Measurements from ENCODE around the gene UBR1. TPM values are rescaled to one million over a fixed set of nuclear protein-coding genes. Genes with fewer than 3 reads are reported as not detected.

UBR1 gene
- total RNA-seq, result 29.1 and 35.3 TPM in 2 replicates

DNA sequence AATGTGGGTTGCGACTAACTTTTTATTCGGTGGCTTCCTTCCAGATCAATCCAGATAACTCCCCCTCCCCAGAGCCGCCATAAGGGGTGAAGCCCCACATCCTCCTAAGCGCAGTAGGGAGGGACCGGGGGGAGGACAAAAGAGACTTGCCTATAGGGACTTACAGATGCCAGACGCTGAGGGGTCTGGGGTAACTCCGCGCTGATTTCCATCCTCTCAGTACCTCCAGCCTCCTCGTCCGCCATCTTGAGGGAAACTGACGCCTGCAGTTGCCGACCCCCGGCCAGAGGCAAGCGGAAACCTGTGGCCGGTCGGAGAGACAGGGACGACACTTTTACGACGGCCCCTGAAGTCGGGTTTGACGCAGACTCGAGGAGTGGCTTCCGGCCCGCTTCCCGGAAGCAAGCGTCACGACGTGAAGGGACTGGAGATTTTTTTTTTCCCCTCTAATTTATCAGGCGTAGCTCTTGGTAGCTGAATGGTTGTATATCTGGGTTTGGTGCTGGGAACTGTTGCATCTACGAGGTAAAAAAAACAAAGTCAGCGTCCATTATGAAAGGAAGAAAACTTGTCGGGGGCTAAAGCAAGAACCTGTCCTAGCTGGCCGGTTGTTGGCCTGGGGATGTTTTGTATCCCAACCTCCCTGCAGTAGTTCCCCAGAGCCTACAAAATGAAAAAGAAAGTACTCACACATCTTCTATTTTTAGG is at the start of gene UBR1:
UBR1 (minus strand) TSS at position 261 of the 708 bp plus-strand sequence; CDS start at position 245, 16 bp downstream.
- H3K27me3 Mint-ChIP-seq (ENCODE audit: insufficient read depth), result no peaks in the 10 kb centered on the region
- intact Hi-C loops (cut with micrococcal nuclease), result loop anchor here (1.0 to 5.0 kb wide), 5 partner anchors 17 to 833 kb away; partner anchors contain the start of genes CCNDBP1, GANC, TMEM62 and TMEM87A
- H3K9me3 Mint-ChIP-seq, result no peaks in the 10 kb centered on the region

DNA sequence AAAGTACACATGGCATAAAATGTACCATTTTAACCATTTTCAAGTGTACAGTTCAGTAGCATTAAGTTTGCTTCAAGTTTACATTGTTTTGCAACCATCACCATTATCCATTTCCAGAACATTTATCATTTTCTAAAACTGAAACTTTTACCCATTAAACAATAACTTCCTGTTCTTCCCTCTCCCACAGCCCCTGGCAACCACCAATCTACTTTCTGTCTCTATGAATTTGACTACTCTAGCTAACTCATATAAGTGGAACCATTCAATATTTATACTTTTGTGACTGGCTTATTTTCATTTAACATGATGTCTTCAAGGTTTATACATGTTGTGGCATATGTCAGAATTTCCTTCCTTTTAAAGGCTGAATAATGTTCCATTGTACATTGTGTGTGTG is 47.4 kb upstream of the UBR1 start:
- no peaks in the 10 kb centered on the region for H3K27me3 Mint-ChIP-seq (ENCODE audit: insufficient read depth)
- H3K36me3 Mint-ChIP-seq (ENCODE audit: low read depth), result peaks cover 42% of the 10 kb centered on the region
- DNase-seq (ENCODE audit: low spot score), result no peak
- H3K9me3 Mint-ChIP-seq, result no peaks in the 10 kb centered on the region
- intact Hi-C loops (cut with micrococcal nuclease), result no loop called here
- peaks cover 17% of the 10 kb centered on the region for H3K4me1 Mint-ChIP-seq (ENCODE audit: low read depth)
- H3K4me3 Mint-ChIP-seq, result peak overlapping the region; percentile 52
- peak overlapping the region; percentile 31 for H3K27ac Mint-ChIP-seq

More for the DNA sequence above, at the start of gene UBR1:
- peak; percentile 87 for DNase-seq (ENCODE audit: low spot score)
- H3K36me3 Mint-ChIP-seq (ENCODE audit: low read depth), result peaks cover 24% of the 10 kb centered on the region
- peaks cover 45% of the 10 kb centered on the region for H3K4me1 Mint-ChIP-seq (ENCODE audit: low read depth)
- H3K4me3 Mint-ChIP-seq, result peak within 1 kb of the TSS; percentile 90
- H3K27ac Mint-ChIP-seq, result peak within 1 kb of the TSS; percentile 92

DNA sequence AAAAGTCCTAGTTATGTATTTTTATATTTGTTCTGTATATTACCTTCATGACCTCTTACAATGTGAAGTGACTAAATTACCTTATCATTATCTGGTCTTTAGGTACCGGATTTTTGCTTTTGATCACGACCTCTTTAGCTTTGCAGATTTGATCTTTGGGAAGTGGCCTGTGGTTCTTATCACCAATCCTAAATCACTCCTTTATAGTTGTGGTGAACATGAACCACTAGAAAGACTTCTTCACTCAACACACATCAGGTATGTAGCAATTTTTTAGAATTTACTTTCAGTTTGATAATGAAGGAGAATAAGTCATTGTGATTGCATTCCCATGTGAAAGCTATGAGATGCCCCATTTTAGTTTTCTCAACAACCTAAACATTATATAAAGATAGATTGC is 45.9 kb upstream of the UBR1 start:
- Mint-ChIP-seq H3K4me1 (ENCODE audit: low read depth) (peaks cover 17% of the 10 kb centered on the region), H3K4me3 (no peak overlapping the region), H3K9me3 (no peaks in the 10 kb centered on the region), H3K27ac (no peak overlapping the region), H3K36me3 (ENCODE audit: low read depth) (peaks cover 35% of the 10 kb centered on the region), H3K27me3 (ENCODE audit: insufficient read depth) (no peaks in the 10 kb centered on the region)
- intact Hi-C loops (cut with micrococcal nuclease), result loop anchor here (2.0 kb wide), 1 partner anchor 17 kb away; no protein-coding TSS in a partner anchor
- DNase-seq (ENCODE audit: low spot score), result no peak

DNA sequence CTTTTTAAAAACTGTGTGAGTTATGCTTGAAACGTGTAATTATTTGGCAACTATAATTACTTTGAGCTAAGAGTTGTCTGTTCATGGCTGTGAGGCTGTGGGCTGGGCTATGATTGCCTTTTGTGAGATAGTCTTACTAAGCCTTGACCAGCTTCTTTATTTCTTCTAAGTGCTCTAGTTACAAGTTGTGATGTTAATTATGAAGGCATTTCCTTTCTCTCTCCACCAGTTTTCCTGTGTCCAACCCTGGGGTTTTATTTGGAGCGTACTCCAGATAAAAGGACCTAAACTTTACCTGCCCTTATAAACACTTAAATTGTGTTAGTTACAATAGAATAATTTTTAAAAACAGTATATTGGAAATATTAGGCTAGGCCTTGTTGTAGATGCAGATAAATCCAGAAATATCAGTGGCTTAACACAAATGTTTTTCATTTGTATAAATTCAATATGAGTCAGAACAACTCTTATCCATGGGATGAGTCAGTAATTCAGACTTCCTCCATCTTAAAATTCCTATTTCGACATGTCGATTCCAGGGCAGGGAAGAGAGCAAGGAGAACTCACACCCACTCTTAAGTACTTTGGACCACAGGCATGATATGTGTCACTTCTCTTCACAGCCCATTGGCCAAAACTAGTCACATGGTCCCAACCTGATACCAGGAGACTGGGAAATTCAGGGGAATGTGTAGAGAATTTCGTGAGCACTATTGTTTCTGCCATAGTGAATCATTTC is 44.5 kb upstream of the UBR1 start:
- DNase-seq (ENCODE audit: low spot score), result no peak
- Mint-ChIP-seq H3K36me3 (ENCODE audit: low read depth) (peaks cover 35% of the 10 kb centered on the region), H3K27ac (no peak overlapping the region), H3K4me3 (no peak overlapping the region), H3K27me3 (ENCODE audit: insufficient read depth) (no peaks in the 10 kb centered on the region), H3K4me1 (ENCODE audit: low read depth) (peaks cover 17% of the 10 kb centered on the region), H3K9me3 (no peaks in the 10 kb centered on the region)
- intact Hi-C loops (cut with micrococcal nuclease), result loop anchor here (2.0 kb wide), 1 partner anchor 16 kb away; no protein-coding TSS in a partner anchor

DNA sequence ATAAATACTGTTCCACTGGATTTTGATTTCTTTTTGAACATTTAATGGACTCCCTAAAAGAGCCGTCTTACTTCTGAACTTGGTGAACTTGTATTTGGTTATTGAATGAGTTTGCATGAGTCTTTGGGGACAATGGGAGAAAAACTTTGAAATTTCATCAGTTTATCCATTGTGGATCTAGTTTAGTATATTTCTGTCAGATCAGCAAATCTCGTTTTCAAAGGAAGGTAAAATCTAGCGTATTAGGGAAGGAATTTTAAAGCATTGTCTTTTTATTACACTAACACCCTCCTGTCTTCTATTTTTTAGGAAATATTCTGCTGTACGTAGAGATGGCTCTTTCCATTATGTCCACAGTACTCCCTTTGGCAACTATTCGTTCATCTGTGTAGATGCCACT is 40.3 kb upstream of the UBR1 start:
- H3K4me3 Mint-ChIP-seq, result no peak overlapping the region
- intact Hi-C loops (cut with micrococcal nuclease), result no loop called here
- DNase-seq (ENCODE audit: low spot score), result no peak
- H3K36me3 Mint-ChIP-seq (ENCODE audit: low read depth), result peaks cover 37% of the 10 kb centered on the region
- no peaks in the 10 kb centered on the region for H3K9me3 Mint-ChIP-seq
- H3K27me3 Mint-ChIP-seq (ENCODE audit: insufficient read depth), result no peaks in the 10 kb centered on the region
- no peak overlapping the region for H3K27ac Mint-ChIP-seq
- H3K4me1 Mint-ChIP-seq (ENCODE audit: low read depth), result peaks cover 20% of the 10 kb centered on the region

DNA sequence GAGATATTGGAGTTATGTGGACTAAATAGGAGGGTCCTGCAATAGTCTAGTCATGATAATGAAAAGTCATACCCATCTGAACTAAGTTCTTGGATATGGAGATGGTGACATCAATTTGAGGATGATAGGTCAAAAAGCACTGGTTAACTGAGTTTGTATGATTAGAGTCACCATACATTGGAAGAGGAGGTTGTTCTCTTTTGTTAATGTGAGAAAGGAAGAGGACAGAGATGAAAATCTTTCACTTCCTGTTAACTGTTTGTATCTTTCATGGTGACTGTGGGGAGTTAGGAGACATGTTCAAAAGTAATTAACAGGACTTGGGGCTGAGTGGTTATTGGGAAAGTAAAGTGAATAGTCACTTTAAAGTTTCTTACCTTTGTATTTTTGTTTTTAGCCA is 38.7 kb upstream of the UBR1 start:
- Mint-ChIP-seq H3K27me3 (ENCODE audit: insufficient read depth) (no peaks in the 10 kb centered on the region), H3K4me1 (ENCODE audit: low read depth) (peaks cover 21% of the 10 kb centered on the region), H3K36me3 (ENCODE audit: low read depth) (peaks cover 44% of the 10 kb centered on the region), H3K9me3 (no peaks in the 10 kb centered on the region), H3K4me3 (no peak overlapping the region), H3K27ac (no peak overlapping the region)
- intact Hi-C loops (cut with micrococcal nuclease), result loop anchor here (2.0 kb wide), 1 partner anchor 44 kb away; no protein-coding TSS in a partner anchor
- no peak for DNase-seq (ENCODE audit: low spot score)

DNA sequence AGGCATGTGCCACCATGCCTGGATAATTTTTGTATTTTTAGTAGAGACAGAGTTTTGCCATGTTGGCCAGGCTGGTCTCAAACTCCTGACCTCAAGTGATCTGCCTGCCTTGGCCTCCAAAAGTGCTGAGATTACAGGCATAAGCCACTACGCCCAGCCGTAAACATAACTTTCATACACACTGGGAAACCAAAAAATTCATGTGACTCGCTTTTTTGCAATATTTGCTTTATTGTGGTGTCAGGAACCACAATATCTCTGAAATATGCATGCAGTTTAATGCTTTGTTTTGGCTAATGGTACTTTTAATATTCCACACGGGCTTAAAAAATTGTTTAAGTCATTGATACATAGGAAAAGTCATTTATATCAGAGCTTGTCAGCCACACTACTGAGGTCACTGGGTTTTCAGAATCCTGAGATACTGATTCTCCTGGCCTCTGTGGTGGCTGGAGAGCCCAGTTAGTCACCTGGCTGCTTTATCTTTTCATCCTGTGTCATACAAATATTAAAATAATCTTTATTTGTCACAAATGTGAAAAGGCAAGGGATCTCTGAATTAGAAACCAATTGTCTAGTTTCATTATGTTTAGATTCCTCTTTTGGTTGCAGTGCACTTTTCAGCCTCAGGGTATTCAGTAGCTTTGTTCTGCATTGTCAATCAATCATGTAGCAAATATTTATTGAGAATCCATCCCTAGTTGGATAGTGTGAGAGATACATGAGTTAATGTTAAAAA is 37.5 kb upstream of the UBR1 start:
- peaks cover 45% of the 10 kb centered on the region for H3K36me3 Mint-ChIP-seq (ENCODE audit: low read depth)
- intact Hi-C loops (cut with micrococcal nuclease), result no loop called here
- H3K4me3 Mint-ChIP-seq, result no peak overlapping the region
- peaks cover 28% of the 10 kb centered on the region for H3K4me1 Mint-ChIP-seq (ENCODE audit: low read depth)
- H3K27ac Mint-ChIP-seq, result no peak overlapping the region
- DNase-seq (ENCODE audit: low spot score), result no peak
- no peaks in the 10 kb centered on the region for H3K27me3 Mint-ChIP-seq (ENCODE audit: insufficient read depth)
- H3K9me3 Mint-ChIP-seq, result no peaks in the 10 kb centered on the region

DNA sequence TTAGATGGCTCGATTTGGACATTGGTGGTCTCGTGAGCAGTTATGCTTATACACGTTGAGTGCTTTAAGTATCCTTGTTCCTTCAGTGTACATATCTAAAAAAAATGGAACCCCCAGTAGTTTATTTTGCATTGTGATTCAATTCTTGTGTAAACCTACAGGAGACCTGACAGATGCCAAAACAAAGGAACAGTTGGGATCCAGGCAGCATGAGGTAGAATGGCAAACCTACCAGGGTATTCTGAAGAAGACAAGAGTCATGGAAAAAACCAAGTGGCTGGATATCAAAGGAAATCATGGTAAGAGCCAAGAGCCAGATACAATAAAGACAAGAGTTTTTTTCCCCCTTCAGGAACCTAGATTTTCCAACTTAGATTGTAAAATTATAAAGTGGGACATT is 29.5 kb upstream of the UBR1 start:
- Mint-ChIP-seq H3K9me3 (no peaks in the 10 kb centered on the region), H3K4me1 (ENCODE audit: low read depth) (peaks cover 43% of the 10 kb centered on the region), H3K4me3 (peak overlapping the region; percentile 96), H3K27ac (no peak overlapping the region), H3K36me3 (ENCODE audit: low read depth) (peaks cover 34% of the 10 kb centered on the region), H3K27me3 (ENCODE audit: insufficient read depth) (peaks cover 2% of the 10 kb centered on the region)
- intact Hi-C loops (cut with micrococcal nuclease), result loop anchor here (2.0 kb wide), 1 partner anchor 15 kb away; no protein-coding TSS in a partner anchor
- DNase-seq (ENCODE audit: low spot score), result no peak

DNA sequence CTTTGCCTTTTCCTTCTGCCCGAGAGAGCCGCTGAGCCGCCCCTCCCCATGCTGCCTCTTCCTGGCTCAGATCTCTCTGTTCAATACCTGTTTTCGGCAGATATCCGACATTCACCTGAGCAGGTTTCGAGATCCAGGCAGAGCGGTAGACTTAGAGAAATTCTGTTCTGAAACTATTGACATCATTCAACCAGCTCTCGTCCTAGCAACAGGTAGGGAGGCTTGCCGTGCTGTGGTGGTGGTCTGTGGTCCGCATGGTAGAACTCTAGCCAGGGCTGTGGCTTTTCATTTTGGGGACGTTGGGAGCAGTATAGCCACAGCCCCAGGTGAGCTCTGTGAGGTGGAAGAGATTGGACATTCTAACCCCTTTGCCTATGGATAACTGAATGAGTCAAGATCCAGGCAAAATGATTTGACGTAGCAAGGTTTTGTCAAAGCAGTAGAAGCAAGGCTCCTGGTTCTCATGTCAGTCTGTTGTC is 28.4 kb upstream of the UBR1 start:
- peak overlapping the region; percentile 88 for H3K27ac Mint-ChIP-seq
- no peak for DNase-seq (ENCODE audit: low spot score)
- peaks cover 5% of the 10 kb centered on the region for H3K27me3 Mint-ChIP-seq (ENCODE audit: insufficient read depth)
- peaks cover 37% of the 10 kb centered on the region for H3K4me1 Mint-ChIP-seq (ENCODE audit: low read depth)
- peak overlapping the region; percentile 96 for H3K4me3 Mint-ChIP-seq
- H3K9me3 Mint-ChIP-seq, result no peaks in the 10 kb centered on the region
- intact Hi-C loops (cut with micrococcal nuclease), result loop anchor here (2.0 to 5.0 kb wide), 2 partner anchors 17 to 212 kb away; partner anchors contain the start of gene TTBK2
- H3K36me3 Mint-ChIP-seq (ENCODE audit: low read depth), result peaks cover 25% of the 10 kb centered on the region

DNA sequence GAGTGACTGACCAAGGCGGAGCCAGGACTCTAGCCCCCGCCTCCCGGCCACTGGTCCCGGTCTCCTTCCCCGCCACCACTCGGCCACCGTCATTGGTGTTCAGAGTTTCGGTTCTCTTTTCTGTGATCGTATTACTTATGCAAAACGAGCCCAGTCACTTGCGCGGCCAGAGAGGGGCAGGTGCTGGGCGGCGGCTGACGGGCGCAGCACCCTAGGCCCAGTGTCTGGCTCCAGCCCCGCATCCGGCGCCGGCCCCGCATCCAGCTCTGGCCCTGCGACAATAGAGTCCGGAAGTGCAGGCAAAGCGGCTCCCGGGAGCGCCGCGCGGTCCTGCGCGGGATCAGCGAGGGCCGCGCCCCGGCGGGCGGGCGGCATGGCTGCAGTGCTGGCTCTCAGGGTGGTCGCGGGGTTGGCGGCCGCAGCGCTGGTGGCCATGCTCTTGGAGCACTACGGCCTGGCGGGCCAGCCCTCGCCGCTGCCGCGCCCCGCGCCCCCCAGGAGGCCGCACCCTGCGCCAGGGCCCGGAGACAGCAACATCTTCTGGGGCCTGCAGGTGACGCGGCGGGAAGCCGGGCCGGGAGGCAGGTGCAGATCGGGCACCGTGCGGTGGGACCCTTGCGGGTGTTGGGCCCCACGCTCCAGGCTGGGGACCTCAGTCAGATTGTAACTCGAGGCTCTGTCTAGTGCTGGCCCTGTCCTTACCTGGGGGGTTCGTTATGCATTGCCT is 27.8 kb upstream of the UBR1 start, which contains the start of gene TMEM62:
TMEM62 (plus strand) TSS at position 157 of the 727 bp plus-strand sequence; CDS start at position 374, 217 bp downstream.
- intact Hi-C loops (cut with micrococcal nuclease), result loop anchor here (1.0 to 5.0 kb wide), 5 partner anchors 10 to 211 kb away; partner anchors contain the start of genes CCNDBP1, TTBK2 and UBR1
- Mint-ChIP-seq H3K9me3 (no peaks in the 10 kb centered on the region), H3K36me3 (ENCODE audit: low read depth) (peaks cover 21% of the 10 kb centered on the region), H3K27me3 (ENCODE audit: insufficient read depth) (peaks cover 9% of the 10 kb centered on the region), H3K27ac (peak within 1 kb of the TSS; percentile 90), H3K4me3 (peak within 1 kb of the TSS; percentile 96), H3K4me1 (ENCODE audit: low read depth) (peaks cover 33% of the 10 kb centered on the region)
- DNase-seq (ENCODE audit: low spot score), result peak; percentile 67

DNA sequence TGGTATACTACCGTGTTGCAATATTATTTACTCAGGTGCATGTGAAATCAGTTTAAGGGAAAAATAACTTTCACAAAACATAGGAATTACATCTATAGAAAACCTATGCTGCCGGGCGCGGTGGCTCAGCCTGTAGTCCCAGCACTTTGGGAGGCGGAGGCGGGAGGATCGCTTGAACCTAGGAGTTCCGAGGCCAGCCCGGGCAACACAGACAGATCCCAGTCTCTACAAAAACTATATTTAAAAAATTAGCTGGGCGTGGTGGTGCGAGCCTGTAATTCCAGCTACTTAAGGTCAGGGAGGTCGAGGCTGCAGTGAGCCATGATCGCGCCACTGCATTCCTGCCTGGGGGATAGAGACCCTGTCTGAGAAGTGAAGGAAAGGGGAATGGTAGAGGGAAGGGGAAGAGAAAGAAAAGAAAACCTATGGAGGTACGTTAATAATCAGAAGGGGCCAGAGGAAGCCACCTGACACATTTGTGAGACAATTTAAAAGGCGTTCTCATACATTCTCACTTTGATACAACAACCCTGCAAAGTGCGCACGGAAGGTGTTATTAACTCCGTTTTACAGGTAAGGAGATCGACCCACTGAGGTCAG is 27.1 kb upstream of the UBR1 start:
- H3K27me3 Mint-ChIP-seq (ENCODE audit: insufficient read depth), result peaks cover 10% of the 10 kb centered on the region
- intact Hi-C loops (cut with micrococcal nuclease), result loop anchor here (1.0 to 5.0 kb wide), 4 partner anchors 10 to 211 kb away; partner anchors contain the start of genes CCNDBP1, TTBK2 and UBR1
- DNase-seq (ENCODE audit: low spot score), result no peak

More for the DNA sequence above, 27.1 kb upstream of the UBR1 start:
- peak overlapping the region; percentile 90 for H3K27ac Mint-ChIP-seq
- H3K4me1 Mint-ChIP-seq (ENCODE audit: low read depth), result peaks cover 33% of the 10 kb centered on the region
- no peaks in the 10 kb centered on the region for H3K9me3 Mint-ChIP-seq
- H3K4me3 Mint-ChIP-seq, result peak overlapping the region; percentile 89
- H3K36me3 Mint-ChIP-seq (ENCODE audit: low read depth), result peaks cover 15% of the 10 kb centered on the region

All from activated T-helper 1 cell treated with anti-CD3 and anti-CD28 coated beads, Interleukin-12 subunit alpha, Interleukin-12 subunit beta, Interleukin-2, Interleukin-4 antibody, amounts not matched to agents 30 ng/mL and 10 ng/mL and 1 ng/mL, durations not matched to agents 14 hours and 24 hours and 36 hours (primary cell).